H1 (cell line): Measurements from ENCODE around the gene ENTREP1. TPM values are rescaled to one million over a fixed set of nuclear protein-coding genes. Genes with fewer than 3 reads are reported as not detected.

ENCODE experiments used
- RXRA ChIP-seq: IDR thresholded peaks from 2 replicates; pipeline ENCODE4 v1.6.1; 2011; ENCODE audit warnings: low read depth, mild to moderate bottlenecking, low read length, moderate library complexity; ENCODE audit not compliant: insufficient read depth
- polyA plus RNA-seq, 7 experiments: library from polyadenylated mRNA; depleted of rRNA in 3 of 7; stranded (reverse) in 5 of 7; unstranded in 2 of 7; fragments of >200 nt in 5 of 7; fragments of 200-250 nt in 2 of 7; gene quantifications; 1 replicate in 5 of 7; 2 replicates in 1 of 7; 4 replicates in 1 of 7; pipeline versions ENCODE4 v1.2.1 to v1.2.3, GENCODE V29; 2011 to 2013; ENCODE audit warnings: missing spikeins in 2 of 7, mixed read lengths in 2 of 7
- total RNA-seq: library from RNA; stranded (reverse); fragmentation: NEBNext Ultra II Directional; extraction: Animal tissue kit (Norgen Biotek cat#: 25700); gene quantifications from 2 replicates; pipeline ENCODE4 v1.2.1, GENCODE V29; 2021

ENTREP1 gene
- total and polyA plus RNA-seq, 2 of the 8 experiments (the other 6 are each of a cell fraction or from before 2014, with no cell fraction given), result 15.3 to 25.0 TPM

GRCh38 chr9:69427286-69427685 lies 102.3 kb downstream of the ENTREP1 start (continued):
- TF ChIP-seq RXRA, result no peak
